ENCODE results near the gene CNTN5. TPM values are rescaled to one million over a fixed set of nuclear protein-coding genes. Genes with fewer than 3 reads are reported as not detected.

The CNTN5 gene
- total RNA-seq, 3 donors from 2014 or later (not counting 1 experiment from before 2014, with no cell fraction given) = not detected

- no peaks in the 10 kb centered on the region for H3K4me1 ChIP-seq (ENCODE audit: control insufficient read depth, insufficient read depth, low read length)
- no peak overlapping the region for H3K27ac ChIP-seq (ENCODE audit: low read length)
- H3K9me3 Mint-ChIP-seq = peaks cover 4 to 9% of the 10 kb centered on the region in 2 donors
- DNase-seq (no peak), ATAC-seq (no peak)
- no peak overlapping the region for H3K4me3 ChIP-seq (ENCODE audit: low read length)
- no peaks in the 10 kb centered on the region for H3K4me1 Mint-ChIP-seq
- WGBS (ENCODE audit: insufficient coverage) = 26% methylated on average over 3 of the region's 3 CpGs
- peaks cover 4% of the 10 kb centered on the region for H3K9me3 ChIP-seq (ENCODE audit: control insufficient read depth, insufficient read depth, low read length)
- intact Hi-C loops (cut with micrococcal nuclease) = no loop called here
- no peaks in the 10 kb centered on the region for H3K27me3 ChIP-seq (ENCODE audit: control insufficient read depth, insufficient read depth, low read length)
- TF ChIP-seq, protein P1, sequence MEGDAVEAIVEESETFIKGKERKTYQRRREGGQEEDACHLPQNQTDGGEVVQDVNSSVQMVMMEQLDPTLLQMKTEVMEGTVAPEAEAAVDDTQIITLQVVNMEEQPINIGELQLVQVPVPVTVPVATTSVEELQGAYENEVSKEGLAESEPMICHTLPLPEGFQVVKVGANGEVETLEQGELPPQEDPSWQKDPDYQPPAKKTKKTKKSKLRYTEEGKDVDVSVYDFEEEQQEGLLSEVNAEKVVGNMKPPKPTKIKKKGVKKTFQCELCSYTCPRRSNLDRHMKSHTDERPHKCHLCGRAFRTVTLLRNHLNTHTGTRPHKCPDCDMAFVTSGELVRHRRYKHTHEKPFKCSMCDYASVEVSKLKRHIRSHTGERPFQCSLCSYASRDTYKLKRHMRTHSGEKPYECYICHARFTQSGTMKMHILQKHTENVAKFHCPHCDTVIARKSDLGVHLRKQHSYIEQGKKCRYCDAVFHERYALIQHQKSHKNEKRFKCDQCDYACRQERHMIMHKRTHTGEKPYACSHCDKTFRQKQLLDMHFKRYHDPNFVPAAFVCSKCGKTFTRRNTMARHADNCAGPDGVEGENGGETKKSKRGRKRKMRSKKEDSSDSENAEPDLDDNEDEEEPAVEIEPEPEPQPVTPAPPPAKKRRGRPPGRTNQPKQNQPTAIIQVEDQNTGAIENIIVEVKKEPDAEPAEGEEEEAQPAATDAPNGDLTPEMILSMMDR (IDR thresholded peaks at IDR 0.05) = no peak
- H3K36me3 ChIP-seq (ENCODE audit: control insufficient read depth, insufficient read depth, low read length) = no peaks in the 10 kb centered on the region
- H3K4me3 Mint-ChIP-seq = no peak overlapping the region
- H3K27ac Mint-ChIP-seq = no peak overlapping the region
- no peaks in the 10 kb centered on the region for H3K27me3 Mint-ChIP-seq (ENCODE audit: low read depth in 2 of 2)
- no peaks in the 10 kb centered on the region for H3K36me3 Mint-ChIP-seq
These were observed 1120.5 kb downstream of the CNTN5 start for GRCh38 chr11:100141201-100141600.

GRCh38 chr11:100151944-100152343 lies 1131.2 kb downstream of the CNTN5 start:
- Mint-ChIP-seq H3K27me3 (ENCODE audit: low read depth in 2 of 2) (no peaks in the 10 kb centered on the region), H3K36me3 (peaks cover 25% of the 10 kb centered on the region), H3K4me1 (no peaks in the 10 kb centered on the region), H3K4me3 (no peak overlapping the region), H3K27ac (no peak overlapping the region), H3K9me3 (peaks cover 10 to 25% of the 10 kb centered on the region in 2 donors)
- Histone ChIP-seq H3K27me3 (ENCODE audit: control insufficient read depth, insufficient read depth, low read length) (no peaks in the 10 kb centered on the region), H3K4me1 (ENCODE audit: control insufficient read depth, insufficient read depth, low read length) (no peaks in the 10 kb centered on the region), H3K9me3 (ENCODE audit: control insufficient read depth, insufficient read depth, low read length) (no peaks in the 10 kb centered on the region), H3K27ac (ENCODE audit: low read length) (no peak overlapping the region), H3K36me3 (ENCODE audit: control insufficient read depth, insufficient read depth, low read length) (no peaks in the 10 kb centered on the region), H3K4me3 (ENCODE audit: low read length) (no peak overlapping the region)
- 38% methylated on average over 6 of the region's 6 CpGs for WGBS (ENCODE audit: insufficient coverage)
- intact Hi-C loops (cut with micrococcal nuclease) = no loop called here
- TF ChIP-seq, protein P1 (IDR thresholded peaks at IDR 0.05) = no peak
- ATAC-seq (no peak), DNase-seq (no peak)

- H3K9me3 Mint-ChIP-seq = peaks cover 10 to 28% of the 10 kb centered on the region in 2 donors
- intact Hi-C loops (cut with micrococcal nuclease) = no loop called here
These were observed 1132.0 kb downstream of the CNTN5 start for GRCh38 chr11:100152766-100153165.

DNA sequence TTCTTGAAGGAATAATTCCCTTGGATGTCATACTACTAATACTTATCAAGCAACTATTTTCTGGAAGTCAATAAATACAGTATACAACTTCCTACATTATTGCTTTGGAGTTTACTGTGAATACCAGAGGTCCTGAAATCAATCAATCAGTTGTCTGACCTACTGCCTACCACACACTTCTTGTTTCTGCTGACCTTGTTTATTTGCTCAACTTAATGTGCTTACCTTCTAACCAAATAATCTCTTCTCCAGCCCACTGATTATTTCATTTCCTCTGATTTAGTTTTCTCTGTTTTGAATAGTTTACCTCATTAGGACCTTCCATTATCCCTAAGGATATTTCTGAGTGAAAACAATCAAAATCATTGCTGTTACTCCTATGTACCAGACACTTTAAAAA lies 1142.7 kb downstream of the CNTN5 start:
- Histone ChIP-seq H3K36me3 (ENCODE audit: control insufficient read depth, insufficient read depth, low read length) (no peaks in the 10 kb centered on the region), H3K4me1 (ENCODE audit: control insufficient read depth, insufficient read depth, low read length) (no peaks in the 10 kb centered on the region), H3K4me3 (ENCODE audit: low read length) (no peak overlapping the region), H3K27ac (ENCODE audit: low read length) (no peak overlapping the region), H3K9me3 (ENCODE audit: control insufficient read depth, insufficient read depth, low read length) (peaks cover 2% of the 10 kb centered on the region), H3K27me3 (ENCODE audit: control insufficient read depth, insufficient read depth, low read length) (no peaks in the 10 kb centered on the region)
- TF ChIP-seq, protein P1 (IDR thresholded peaks at IDR 0.05) = no peak
- intact Hi-C loops (cut with micrococcal nuclease) = no loop called here
- Mint-ChIP-seq H3K4me1 (no peaks in the 10 kb centered on the region), H3K9me3 (peaks cover 13 to 19% of the 10 kb centered on the region in 2 donors), H3K4me3 (no peak overlapping the region), H3K36me3 (no peaks in the 10 kb centered on the region), H3K27ac (no peak overlapping the region), H3K27me3 (ENCODE audit: low read depth in 2 of 2) (no peaks in the 10 kb centered on the region)
- DNase-seq = no peak
- no peak for ATAC-seq

More at GRCh38 chr11:100152766-100153165, 1132.0 kb downstream of the CNTN5 start:
- H3K27me3 ChIP-seq (ENCODE audit: control insufficient read depth, insufficient read depth, low read length) = no peaks in the 10 kb centered on the region
- Mint-ChIP-seq H3K36me3 (peaks cover 18% of the 10 kb centered on the region), H3K27me3 (ENCODE audit: low read depth in 2 of 2) (no peaks in the 10 kb centered on the region), H3K4me3 (no peak overlapping the region), H3K4me1 (no peaks in the 10 kb centered on the region), H3K27ac (no peak overlapping the region)
- ATAC-seq (no peak), DNase-seq (no peak)
- H3K9me3 ChIP-seq (ENCODE audit: control insufficient read depth, insufficient read depth, low read length) = no peaks in the 10 kb centered on the region
- no peak overlapping the region for H3K27ac ChIP-seq (ENCODE audit: low read length)
- no peak overlapping the region for H3K4me3 ChIP-seq (ENCODE audit: low read length)
- H3K36me3 ChIP-seq (ENCODE audit: control insufficient read depth, insufficient read depth, low read length) = no peaks in the 10 kb centered on the region
- TF ChIP-seq, protein P1 (IDR thresholded peaks at IDR 0.05) = no peak
- no peaks in the 10 kb centered on the region for H3K4me1 ChIP-seq (ENCODE audit: control insufficient read depth, insufficient read depth, low read length)
